Right atrium auricular region (tissue), 2 donors: ENCODE data around the gene MEIOC. TPM values are rescaled to one million over a fixed set of nuclear protein-coding genes. Genes with fewer than 3 reads are reported as not detected.
"Not testable (repeated sequence)": the region's sequence is repeated elsewhere in the genome, so short reads cannot be mapped to it uniquely, and the experiment has no call there.

Experiments
- DNase-seq: peaks from one replicate; pipeline ENCODE4 v3.0.0-alpha.2; 2019; ENCODE audit warnings: low spot score
- H3K27ac ChIP-seq, 2 donors: fragments of 200-600 bp; sonication (generic); 1 replicate in 1 of 2; 2 replicates in 1 of 2; pipeline ENCODE4 v1.5.1; 2016 to 2019
- H3K27me3 ChIP-seq, 2 donors: fragments of 200-600 bp; sonication (generic); one replicate each; pipeline versions ENCODE4 v1.5.1 to v1.6.0; 2017 to 2019
- H3K36me3 ChIP-seq: fragments of 200-600 bp; sonication (generic); one replicate; pipeline ENCODE4 v1.5.1; 2016
- H3K4me1 ChIP-seq, 2 donors: fragments of 200-600 bp; sonication (generic); one replicate each; pipeline versions ENCODE4 v1.5.1 to v1.6.0; 2017 to 2019
- H3K4me3 ChIP-seq, 2 donors: fragments of 200-600 bp; sonication (generic); 1 replicate in 1 of 2; 2 replicates in 1 of 2; pipeline ENCODE4 v1.5.1; 2017 to 2019; ENCODE audit warnings: mild to moderate bottlenecking in 1 of 2, moderate library complexity in 1 of 2
- H3K9me3 ChIP-seq, 2 donors: fragments of 200-600 bp; sonication (generic); one replicate each; pipeline ENCODE4 v1.5.1; 2019
- CTCF ChIP-seq, 2 donors: fragments of 200-600 bp; sonication (generic); IDR thresholded peaks; one replicate each; pipeline ENCODE4 v1.5.1; 2019; ENCODE audit warnings: antibody characterized with exemption in 2 of 2
- total RNA-seq, 2 donors: library from RNA; depleted of rRNA; stranded (reverse); fragments of >200 nt; gene quantifications; one replicate each; pipeline ENCODE4 v1.1.0, GENCODE V29; 2016

Gene MEIOC
- total RNA-seq, 2 donors from 2014 or later: 0.44 TPM; not detected in 1

GRCh38 chr17:44629314-44629713 is 27.0 kb upstream of the MEIOC start:
- DNase-seq: no peak
- no peaks in the 10 kb centered on the region for H3K27me3 ChIP-seq
- no peak for TF ChIP-seq CTCF (IDR thresholded peaks at IDR 0.05)
- H3K9me3 ChIP-seq: no peaks in the 10 kb centered on the region
- H3K36me3 ChIP-seq: no peaks in the 10 kb centered on the region
- no peak overlapping the region for H3K4me3 ChIP-seq
- no peak overlapping the region for H3K27ac ChIP-seq
- no peaks in the 10 kb centered on the region for H3K4me1 ChIP-seq

- no peak for TF ChIP-seq CTCF (IDR thresholded peaks at IDR 0.05)
- H3K9me3 ChIP-seq: no peaks in the 10 kb centered on the region
Measured at GRCh38 chr17:44630703-44631102, 25.6 kb upstream of the MEIOC start.

GRCh38 chr17:44633998-44634397 is 22.3 kb upstream of the MEIOC start:
- no peak overlapping the region for H3K27ac ChIP-seq
- no peak overlapping the region for H3K4me3 ChIP-seq
- no peaks in the 10 kb centered on the region for H3K4me1 ChIP-seq
- TF ChIP-seq CTCF (IDR thresholded peaks at IDR 0.05): no peak
- no peak for DNase-seq
- H3K27me3 ChIP-seq: no peaks in the 10 kb centered on the region
- no peaks in the 10 kb centered on the region for H3K9me3 ChIP-seq
- no peaks in the 10 kb centered on the region for H3K36me3 ChIP-seq

More at GRCh38 chr17:44630703-44631102, 25.6 kb upstream of the MEIOC start:
- DNase-seq: no peak
- H3K4me1 ChIP-seq: no peaks in the 10 kb centered on the region
- no peak overlapping the region for H3K4me3 ChIP-seq
- H3K27ac ChIP-seq: no peak overlapping the region
- no peaks in the 10 kb centered on the region for H3K27me3 ChIP-seq
- H3K36me3 ChIP-seq: no peaks in the 10 kb centered on the region

- not testable (repeated sequence) for H3K4me3 ChIP-seq, H3K9me3 ChIP-seq, H3K27me3 ChIP-seq, DNase-seq, H3K36me3 ChIP-seq, H3K27ac ChIP-seq, H3K4me1 ChIP-seq
Measured at GRCh38 chr17:44634401-44634800, 21.9 kb upstream of the MEIOC start.

- TF ChIP-seq CTCF (IDR thresholded peaks at IDR 0.05): peak; percentile 38 to 57
- Histone ChIP-seq H3K9me3 (no peaks in the 10 kb centered on the region), H3K27me3 (no peaks in the 10 kb centered on the region), H3K4me3 (no peak overlapping the region), H3K4me1 (no peaks in the 10 kb centered on the region), H3K36me3 (no peaks in the 10 kb centered on the region), H3K27ac (no peak overlapping the region)
- no peak for DNase-seq
Measured at GRCh38 chr17:44636562-44636961, 19.7 kb upstream of the MEIOC start.

- no peak overlapping the region for H3K4me3 ChIP-seq
- no peaks in the 10 kb centered on the region for H3K27me3 ChIP-seq
- DNase-seq: no peak
- H3K4me1 ChIP-seq: no peaks in the 10 kb centered on the region
- H3K9me3 ChIP-seq: no peaks in the 10 kb centered on the region
- no peaks in the 10 kb centered on the region for H3K36me3 ChIP-seq
- H3K27ac ChIP-seq: no peak overlapping the region
- no peak for TF ChIP-seq CTCF (IDR thresholded peaks at IDR 0.05)
Measured at GRCh38 chr17:44637066-44637465, 19.2 kb upstream of the MEIOC start.
